ENCODE data around the gene ABCB7.
"Not testable (repeated sequence)": the region's sequence is repeated elsewhere in the genome, so short reads cannot be mapped to it uniquely, and the experiment has no call there.

The ABCB7 gene

GRCh38 chrX:75074475-75074874 lies 81.6 kb downstream of the ABCB7 start:
- no peak for DNase-seq
- Histone ChIP-seq H3K36me3 (no peaks in the 10 kb centered on the region), H3K4me3 (ENCODE audit: low read depth, low read length) (no peak overlapping the region), H3K27me3 (no peaks in the 10 kb centered on the region), H3K4me1 (no peaks in the 10 kb centered on the region), H3K9me3 (no peaks in the 10 kb centered on the region)
- no peak for TF ChIP-seq CTCF (IDR thresholded peaks at IDR 0.05; ENCODE audit: low read depth, low read length)

GRCh38 chrX:75071334-75071733 lies 84.7 kb downstream of the ABCB7 start:
- H3K4me3 ChIP-seq (ENCODE audit: low read depth, low read length), result no peak overlapping the region
- H3K4me1 ChIP-seq, result no peaks in the 10 kb centered on the region
- H3K27me3 ChIP-seq, result no peaks in the 10 kb centered on the region
- no peak for DNase-seq
- H3K36me3 ChIP-seq, result no peaks in the 10 kb centered on the region
- no peak for TF ChIP-seq CTCF (IDR thresholded peaks at IDR 0.05; ENCODE audit: low read depth, low read length)
- H3K9me3 ChIP-seq, result no peaks in the 10 kb centered on the region

GRCh38 chrX:75067931-75068330 lies 88.2 kb downstream of the ABCB7 start:
- Histone ChIP-seq H3K27me3 (no peaks in the 10 kb centered on the region), H3K4me3 (ENCODE audit: low read depth, low read length) (no peak overlapping the region), H3K9me3 (no peaks in the 10 kb centered on the region), H3K36me3 (no peaks in the 10 kb centered on the region), H3K4me1 (no peaks in the 10 kb centered on the region)
- no peak for TF ChIP-seq CTCF (IDR thresholded peaks at IDR 0.05; ENCODE audit: low read depth, low read length)
- DNase-seq, result no peak

- Histone ChIP-seq H3K36me3 (no peaks in the 10 kb centered on the region), H3K9me3 (no peaks in the 10 kb centered on the region), H3K4me1 (no peaks in the 10 kb centered on the region), H3K27me3 (no peaks in the 10 kb centered on the region), H3K4me3 (ENCODE audit: low read depth, low read length) (no peak overlapping the region)
- no peak for DNase-seq
- no peak for TF ChIP-seq CTCF (IDR thresholded peaks at IDR 0.05; ENCODE audit: low read depth, low read length)
These were observed 94.4 kb downstream of the ABCB7 start for GRCh38 chrX:75061701-75062100.

- H3K27me3 ChIP-seq, result no peaks in the 10 kb centered on the region
- H3K36me3 ChIP-seq, result no peaks in the 10 kb centered on the region
- H3K9me3 ChIP-seq, result no peaks in the 10 kb centered on the region
- TF ChIP-seq CTCF (IDR thresholded peaks at IDR 0.05; ENCODE audit: low read depth, low read length), result no peak
- no peak overlapping the region for H3K4me3 ChIP-seq (ENCODE audit: low read depth, low read length)
- no peak for DNase-seq
- no peaks in the 10 kb centered on the region for H3K4me1 ChIP-seq
These were observed 105.0 kb downstream of the ABCB7 start for GRCh38 chrX:75051047-75051446.

- no peak for DNase-seq
- H3K27me3 ChIP-seq, result no peaks in the 10 kb centered on the region
- no peak overlapping the region for H3K4me3 ChIP-seq (ENCODE audit: low read depth, low read length)
- no peaks in the 10 kb centered on the region for H3K36me3 ChIP-seq
- no peak for TF ChIP-seq CTCF (IDR thresholded peaks at IDR 0.05; ENCODE audit: low read depth, low read length)
- no peaks in the 10 kb centered on the region for H3K9me3 ChIP-seq
- no peaks in the 10 kb centered on the region for H3K4me1 ChIP-seq
These were observed 110.7 kb downstream of the ABCB7 start for GRCh38 chrX:75045369-75045768.

GRCh38 chrX:75044142-75044541 lies 111.9 kb downstream of the ABCB7 start:
- not testable (repeated sequence) for H3K9me3 ChIP-seq

More at GRCh38 chrX:75044142-75044541, 111.9 kb downstream of the ABCB7 start:
- DNase-seq; H3K4me3 ChIP-seq (ENCODE audit: low read depth, low read length); H3K4me1 ChIP-seq; H3K27me3 ChIP-seq; H3K36me3 ChIP-seq: not testable (repeated sequence)
